ENCODE measurements around the gene SNRNP70. TPM values are rescaled to one million over a fixed set of nuclear protein-coding genes. Genes with fewer than 3 reads are reported as not detected.

SNRNP70 gene
- polyA plus RNA-seq, 3 donors = 27.4 to 360 (median 40.4) TPM

DNA sequence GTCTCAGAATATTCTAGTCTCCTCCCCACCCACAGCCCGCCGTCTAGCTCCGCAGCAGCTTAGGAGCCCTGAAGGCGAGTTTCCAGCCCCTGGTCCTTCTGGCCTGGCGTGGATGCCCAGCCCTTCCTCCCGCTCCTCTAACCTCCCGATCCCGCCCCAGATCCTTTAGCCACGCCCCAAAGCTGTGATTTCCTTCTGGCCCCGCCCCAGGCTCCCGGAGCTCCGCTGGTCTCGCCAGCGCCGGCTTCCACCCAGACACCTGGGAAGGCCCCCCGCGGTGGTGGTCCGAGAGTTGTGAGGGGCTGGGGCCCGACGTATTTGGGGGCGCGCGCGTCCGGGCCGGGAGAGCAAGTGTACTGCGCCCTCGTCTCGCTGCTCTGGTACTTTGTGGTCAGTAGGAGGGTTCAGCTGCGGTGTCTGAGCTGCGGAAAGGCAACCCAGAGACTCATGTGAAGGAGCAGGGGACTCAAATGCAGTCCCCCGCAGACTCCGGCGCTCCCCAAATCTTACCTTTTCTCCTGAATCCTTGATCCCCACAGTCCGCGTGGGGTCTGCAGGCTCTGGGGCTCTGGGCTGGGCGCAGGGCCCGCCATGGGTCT is 27.5 kb upstream of the SNRNP70 start, which contains the start of gene CGB7:
CGB7 (minus strand) TSS at position 114 of the 599 bp plus-strand sequence. CDS start 2,374 bp downstream, outside the sequence.
- peaks cover 74 to 88% (median 75%) of the 10 kb centered on the region in 3 donors for H3K27me3 Mint-ChIP-seq (ENCODE audit: low read depth in 3 of 3)
- Histone ChIP-seq H3K4me3 (replicated peaks in 1 of 3; ENCODE audit: low read depth in 2 of 3, low read length in 3 of 3) (peak within 1 kb of the TSS; percentile 14 to 72 (median 43)), H3K9ac (ENCODE audit: insufficient read depth, low read length, poor library complexity, severe bottlenecking) (peak within 1 kb of the TSS; percentile 11), H3K79me2 (ENCODE audit: insufficient read depth, low read length) (no peaks in the 10 kb centered on the region), H3K4me1 (ENCODE audit: control insufficient read depth in 1 of 2, insufficient read depth in 2 of 2, low read length in 2 of 2) (peaks cover 23 to 24% of the 10 kb centered on the region in 2 donors), H2AFZ (ENCODE audit: insufficient read depth, low read depth, low read length, poor library complexity, severe bottlenecking) (peak within 1 kb of the TSS; percentile 79), H3K27me3 (ENCODE audit: control insufficient read depth in 2 of 2, insufficient read depth in 2 of 2, low read length in 2 of 2) (peaks cover 23 to 69% of the 10 kb centered on the region in 2 donors), H4K20me1 (ENCODE audit: insufficient read depth, low read length) (no peaks in the 10 kb centered on the region), H3K36me3 (replicated peaks in 1 of 2; ENCODE audit: control insufficient read depth in 1 of 2, insufficient read depth in 2 of 2, low read length in 2 of 2) (no peaks in the 10 kb centered on the region), H3K4me2 (replicated peaks; ENCODE audit: extremely low read depth, low read length, poor library complexity, severe bottlenecking) (peak within 1 kb of the TSS; percentile 76), H3K9me3 (replicated peaks in 1 of 2; ENCODE audit: control insufficient read depth in 1 of 2, insufficient read depth in 1 of 2, low read length in 2 of 2) (peaks cover 0 to 9% of the 10 kb centered on the region in 2 donors), H3K27ac (ENCODE audit: low read depth in 1 of 2, low read length in 2 of 2) (no peak within 1 kb of the TSS)
- H3K4me3 Mint-ChIP-seq = peak within 1 kb of the TSS; percentile 82 to 89
- H3K36me3 Mint-ChIP-seq = peaks cover 4 to 8% of the 10 kb centered on the region in 2 donors
- 1% methylated on average over 28 of the region's 38 CpGs for WGBS (ENCODE audit: insufficient coverage)
- peaks cover 2 to 30% (median 22%) of the 10 kb centered on the region in 7 donors for H3K9me3 Mint-ChIP-seq
- intact Hi-C loops (cut with micrococcal nuclease) = no loop called here
- H3K4me1 Mint-ChIP-seq = peaks cover 28% of the 10 kb centered on the region
- peak; percentile 19 to 27 (median 24) for DNase-seq
- TF ChIP-seq, protein P1, sequence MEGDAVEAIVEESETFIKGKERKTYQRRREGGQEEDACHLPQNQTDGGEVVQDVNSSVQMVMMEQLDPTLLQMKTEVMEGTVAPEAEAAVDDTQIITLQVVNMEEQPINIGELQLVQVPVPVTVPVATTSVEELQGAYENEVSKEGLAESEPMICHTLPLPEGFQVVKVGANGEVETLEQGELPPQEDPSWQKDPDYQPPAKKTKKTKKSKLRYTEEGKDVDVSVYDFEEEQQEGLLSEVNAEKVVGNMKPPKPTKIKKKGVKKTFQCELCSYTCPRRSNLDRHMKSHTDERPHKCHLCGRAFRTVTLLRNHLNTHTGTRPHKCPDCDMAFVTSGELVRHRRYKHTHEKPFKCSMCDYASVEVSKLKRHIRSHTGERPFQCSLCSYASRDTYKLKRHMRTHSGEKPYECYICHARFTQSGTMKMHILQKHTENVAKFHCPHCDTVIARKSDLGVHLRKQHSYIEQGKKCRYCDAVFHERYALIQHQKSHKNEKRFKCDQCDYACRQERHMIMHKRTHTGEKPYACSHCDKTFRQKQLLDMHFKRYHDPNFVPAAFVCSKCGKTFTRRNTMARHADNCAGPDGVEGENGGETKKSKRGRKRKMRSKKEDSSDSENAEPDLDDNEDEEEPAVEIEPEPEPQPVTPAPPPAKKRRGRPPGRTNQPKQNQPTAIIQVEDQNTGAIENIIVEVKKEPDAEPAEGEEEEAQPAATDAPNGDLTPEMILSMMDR (IDR thresholded peaks at IDR 0.05) = no peak
- peak within 1 kb of the TSS in 4 of 7 donors; percentile 7 to 36 (median 20) for H3K27ac Mint-ChIP-seq

DNA sequence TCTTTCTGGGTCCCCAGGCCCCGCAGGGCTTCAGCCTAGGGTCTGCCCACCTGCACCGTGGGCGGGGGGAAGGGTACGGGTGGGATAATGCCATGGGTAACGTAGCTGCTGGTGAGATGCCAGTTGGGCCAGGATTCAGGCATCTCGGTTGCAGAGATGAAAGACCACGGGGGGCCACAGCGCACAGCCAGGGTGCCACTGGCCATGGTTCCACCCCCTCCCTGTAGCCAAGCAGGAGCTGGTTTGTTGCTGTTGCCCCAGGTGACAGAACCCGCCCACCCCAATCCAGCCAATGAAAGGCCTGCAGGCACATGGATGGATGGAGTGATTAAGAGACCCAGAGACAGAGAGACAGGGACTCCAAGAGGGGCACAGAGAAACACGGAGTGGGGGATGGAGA is 26.7 kb upstream of the SNRNP70 start:
- H3K27me3 Mint-ChIP-seq (ENCODE audit: low read depth in 3 of 3) = peaks cover 82 to 92% (median 83%) of the 10 kb centered on the region in 3 donors
- WGBS (ENCODE audit: insufficient coverage) = 62% methylated on average over 5 of the region's 10 CpGs
- DNase-seq = no peak

More for the DNA sequence above, 26.7 kb upstream of the SNRNP70 start:
- intact Hi-C loops (cut with micrococcal nuclease) = no loop called here
- Histone ChIP-seq H3K27me3 (ENCODE audit: control insufficient read depth in 2 of 2, insufficient read depth in 2 of 2, low read length in 2 of 2) (peaks cover 23 to 76% of the 10 kb centered on the region in 2 donors), H2AFZ (ENCODE audit: insufficient read depth, low read depth, low read length, poor library complexity, severe bottlenecking) (no peak overlapping the region), H3K4me3 (replicated peaks in 1 of 3; ENCODE audit: low read depth in 2 of 3, low read length in 3 of 3) (no peak overlapping the region), H3K9me3 (replicated peaks in 1 of 2; ENCODE audit: control insufficient read depth in 1 of 2, insufficient read depth in 1 of 2, low read length in 2 of 2) (peaks cover 0 to 9% of the 10 kb centered on the region in 2 donors), H3K36me3 (replicated peaks in 1 of 2; ENCODE audit: control insufficient read depth in 1 of 2, insufficient read depth in 2 of 2, low read length in 2 of 2) (no peaks in the 10 kb centered on the region), H3K79me2 (ENCODE audit: insufficient read depth, low read length) (no peaks in the 10 kb centered on the region), H3K4me2 (replicated peaks; ENCODE audit: extremely low read depth, low read length, poor library complexity, severe bottlenecking) (no peak overlapping the region), H3K9ac (ENCODE audit: insufficient read depth, low read length, poor library complexity, severe bottlenecking) (no peak overlapping the region), H3K4me1 (ENCODE audit: control insufficient read depth in 1 of 2, insufficient read depth in 2 of 2, low read length in 2 of 2) (peaks cover 23 to 24% of the 10 kb centered on the region in 2 donors), H4K20me1 (ENCODE audit: insufficient read depth, low read length) (no peaks in the 10 kb centered on the region), H3K27ac (ENCODE audit: low read depth in 1 of 2, low read length in 2 of 2) (no peak overlapping the region)
- Mint-ChIP-seq H3K27ac (peak overlapping the region in 1 of 7 donors; percentile 33), H3K4me3 (peak overlapping the region in 1 of 2 donors; percentile 89), H3K4me1 (peaks cover 28% of the 10 kb centered on the region), H3K9me3 (peaks cover 2 to 30% (median 21%) of the 10 kb centered on the region in 7 donors), H3K36me3 (peaks cover 4 to 8% of the 10 kb centered on the region in 2 donors)
- TF ChIP-seq, protein P1 (IDR thresholded peaks at IDR 0.05) = no peak

Measured in CD14-positive monocyte (primary cell).